ENCODE measurements around the gene UNC13D.

Gene UNC13D

GRCh38 chr17:75837899-75838298 lies 6.3 kb downstream of the UNC13D start:
- no peak overlapping the region for H3K4me3 ChIP-seq (ENCODE audit: low read depth, low read length)
- TF ChIP-seq, protein P1, sequence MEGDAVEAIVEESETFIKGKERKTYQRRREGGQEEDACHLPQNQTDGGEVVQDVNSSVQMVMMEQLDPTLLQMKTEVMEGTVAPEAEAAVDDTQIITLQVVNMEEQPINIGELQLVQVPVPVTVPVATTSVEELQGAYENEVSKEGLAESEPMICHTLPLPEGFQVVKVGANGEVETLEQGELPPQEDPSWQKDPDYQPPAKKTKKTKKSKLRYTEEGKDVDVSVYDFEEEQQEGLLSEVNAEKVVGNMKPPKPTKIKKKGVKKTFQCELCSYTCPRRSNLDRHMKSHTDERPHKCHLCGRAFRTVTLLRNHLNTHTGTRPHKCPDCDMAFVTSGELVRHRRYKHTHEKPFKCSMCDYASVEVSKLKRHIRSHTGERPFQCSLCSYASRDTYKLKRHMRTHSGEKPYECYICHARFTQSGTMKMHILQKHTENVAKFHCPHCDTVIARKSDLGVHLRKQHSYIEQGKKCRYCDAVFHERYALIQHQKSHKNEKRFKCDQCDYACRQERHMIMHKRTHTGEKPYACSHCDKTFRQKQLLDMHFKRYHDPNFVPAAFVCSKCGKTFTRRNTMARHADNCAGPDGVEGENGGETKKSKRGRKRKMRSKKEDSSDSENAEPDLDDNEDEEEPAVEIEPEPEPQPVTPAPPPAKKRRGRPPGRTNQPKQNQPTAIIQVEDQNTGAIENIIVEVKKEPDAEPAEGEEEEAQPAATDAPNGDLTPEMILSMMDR (IDR thresholded peaks at IDR 0.05; ENCODE audit: low read depth, low read length), result no peak
- no peak for DNase-seq
- no peaks in the 10 kb centered on the region; the same call in none of the 2 replicates for H3K36me3 ChIP-seq
- H3K27me3 ChIP-seq (ENCODE audit: insufficient read depth, low read depth, severe bottlenecking), result no peaks in the 10 kb centered on the region
- no peak overlapping the region for H3K27ac ChIP-seq
- H3K9me3 ChIP-seq (ENCODE audit: severe bottlenecking), result no peaks in the 10 kb centered on the region

- TF ChIP-seq, protein P1 (IDR thresholded peaks at IDR 0.05; ENCODE audit: low read depth, low read length), result no peak
- H3K36me3 ChIP-seq, result no peaks in the 10 kb centered on the region; the same call in none of the 2 replicates
- DNase-seq, result no peak
- no peaks in the 10 kb centered on the region for H3K27me3 ChIP-seq (ENCODE audit: insufficient read depth, low read depth, severe bottlenecking)
- H3K4me3 ChIP-seq (ENCODE audit: low read depth, low read length), result no peak overlapping the region
- H3K9me3 ChIP-seq (ENCODE audit: severe bottlenecking), result no peaks in the 10 kb centered on the region
- H3K27ac ChIP-seq, result no peak overlapping the region
Observed at GRCh38 chr17:75836605-75837004, 7.6 kb downstream of the UNC13D start.

- H3K27me3 ChIP-seq (ENCODE audit: insufficient read depth, low read depth, severe bottlenecking), result no peaks in the 10 kb centered on the region
- no peak overlapping the region for H3K27ac ChIP-seq
- H3K36me3 ChIP-seq, result no peaks in the 10 kb centered on the region; the same call in none of the 2 replicates
- H3K4me3 ChIP-seq (ENCODE audit: low read depth, low read length), result no peak overlapping the region
- no peaks in the 10 kb centered on the region for H3K9me3 ChIP-seq (ENCODE audit: severe bottlenecking)
- no peak for DNase-seq
- TF ChIP-seq, protein P1 (IDR thresholded peaks at IDR 0.05; ENCODE audit: low read depth, low read length), result no peak
Observed at GRCh38 chr17:75835654-75835987, 8.6 kb downstream of the UNC13D start.

DNA sequence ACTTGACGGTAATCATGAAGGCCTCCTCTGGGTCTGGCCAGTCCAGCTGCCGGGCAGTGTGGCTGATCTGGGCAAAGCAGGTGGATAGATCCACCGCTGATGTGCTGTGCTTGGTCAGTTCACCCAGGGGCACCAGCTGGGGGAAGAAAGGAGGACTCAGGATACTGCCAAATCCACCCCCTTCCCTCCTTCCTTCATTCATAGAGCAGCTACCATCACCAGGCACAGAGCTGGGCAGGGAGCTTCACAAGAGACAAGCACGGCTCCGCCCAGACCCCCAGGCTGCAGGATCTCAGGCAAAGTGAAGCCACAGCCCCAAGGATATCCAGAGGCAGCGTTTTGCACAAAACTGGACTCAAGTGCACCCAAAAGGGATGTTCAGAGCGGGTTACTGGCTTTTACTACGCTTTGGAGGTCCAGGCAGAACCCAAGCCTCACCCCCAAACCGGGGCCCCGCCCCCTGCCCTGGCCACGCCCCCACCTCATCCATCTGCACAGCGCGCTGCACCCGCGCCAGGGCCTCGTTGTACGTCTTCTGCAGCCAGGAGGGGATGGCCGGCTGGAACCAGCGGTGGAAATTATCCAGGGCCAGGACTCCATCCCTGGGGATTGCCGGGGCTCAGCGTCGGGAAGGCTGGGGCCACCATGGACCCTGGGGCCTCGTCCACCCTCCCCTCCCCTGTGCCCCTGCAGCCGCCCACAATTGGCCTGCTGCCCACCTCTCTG lies 9.1 kb downstream of the UNC13D start:
- TF ChIP-seq, protein P1 (IDR thresholded peaks at IDR 0.05; ENCODE audit: low read depth, low read length), result no peak
- Histone ChIP-seq H3K36me3 (no peaks in the 10 kb centered on the region; the same call in 1 of the 2 replicates), H3K4me3 (ENCODE audit: low read depth, low read length) (no peak overlapping the region), H3K27me3 (ENCODE audit: insufficient read depth, low read depth, severe bottlenecking) (no peaks in the 10 kb centered on the region), H3K9me3 (ENCODE audit: severe bottlenecking) (no peaks in the 10 kb centered on the region), H3K27ac (no peak overlapping the region)
- no peak for DNase-seq

GRCh38 chr17:75834279-75834920 lies 9.8 kb downstream of the UNC13D start:
- no peak overlapping the region for H3K4me3 ChIP-seq (ENCODE audit: low read depth, low read length)
- no peak for DNase-seq
- no peaks in the 10 kb centered on the region; the same call in 1 of the 2 replicates for H3K36me3 ChIP-seq
- TF ChIP-seq, protein P1 (IDR thresholded peaks at IDR 0.05; ENCODE audit: low read depth, low read length), result no peak
- H3K9me3 ChIP-seq (ENCODE audit: severe bottlenecking), result no peaks in the 10 kb centered on the region
- H3K27ac ChIP-seq, result no peak overlapping the region
- H3K27me3 ChIP-seq (ENCODE audit: insufficient read depth, low read depth, severe bottlenecking), result no peaks in the 10 kb centered on the region

All from WERI-Rb-1 (cell line).